ENCODE data around the gene WIPF3. TPM values are rescaled to one million over a fixed set of nuclear protein-coding genes. Genes with fewer than 3 reads are reported as not detected.

WIPF3 gene
- total and polyA plus RNA-seq, 10 of the 15 experiments (the other 5 are each of a cell fraction or from before 2014, with no cell fraction given), result 0.03 to 0.05 TPM; not detected in 8

DNA sequence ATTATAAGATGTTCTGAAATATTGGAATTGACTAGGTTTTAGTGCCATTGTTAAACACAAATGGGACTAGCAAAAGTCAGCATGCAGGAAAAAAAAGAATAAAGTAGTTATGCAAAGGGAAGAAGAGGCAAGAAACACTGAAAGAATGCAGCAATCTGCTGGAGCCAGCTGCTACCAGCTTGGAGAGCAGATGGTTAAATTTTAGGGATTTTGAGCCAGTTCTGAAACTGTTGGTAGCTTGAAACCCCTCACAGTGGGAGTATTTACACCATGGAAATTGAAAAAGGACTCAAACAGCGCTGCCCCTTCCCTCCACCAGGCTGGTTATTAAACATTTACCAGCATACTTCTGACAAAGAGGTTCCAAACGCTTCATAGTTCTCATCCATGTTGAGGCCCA, 142.3 kb downstream of the WIPF3 start:
- RAD21 ChIA-PET (ENCODE audit: unreplicated experiment), result interaction anchor here (1.5 kb wide), 1 partner anchor 113 kb away, joined by 3 read pairs; no protein-coding TSS in a partner anchor
- no peaks in the 10 kb centered on the region for H4K20me1 ChIP-seq (ENCODE audit: control insufficient read depth, insufficient read depth)
- no peak for FAIRE-seq
- POLR2A ChIA-PET, result no interaction called here
- no peak overlapping the region for H3K9ac ChIP-seq (ENCODE audit: control insufficient read depth, insufficient read depth, low read length)
- no peak overlapping the region for H3K4me3 ChIP-seq
- TF ChIP-seq ATF3 (IDR thresholded peaks at IDR 0.05; ENCODE audit: borderline replicate concordance, extremely low read depth, low read depth, low read length) (no peak), HCFC1 (IDR thresholded peaks at IDR 0.05; ENCODE audit: low read length) (no peak), MTA2 (IDR thresholded peaks at IDR 0.05; ENCODE audit: low read depth) (no peak), USF2 (IDR thresholded peaks at IDR 0.05; ENCODE audit: borderline replicate concordance, low read depth, low read length) (no peak), SMARCA5 (IDR thresholded peaks at IDR 0.05) (no peak), EZH2 (IDR thresholded peaks at IDR 0.05; ENCODE audit: borderline replicate concordance, control insufficient read depth, low read depth, low read length) (no peak), NBN (IDR thresholded peaks at IDR 0.05) (no peak)
- H3K36me3 ChIP-seq (ENCODE audit: control insufficient read depth in 2 of 2, insufficient read depth in 2 of 2, low read length in 1 of 2), result peaks cover 17 to 40% of the 10 kb centered on the region in 2 experiments
- no peak for ATAC-seq
- no peak overlapping the region for H3K27ac ChIP-seq (ENCODE audit: control insufficient read depth, insufficient read depth)
- H3K9me3 ChIP-seq (replicated peaks; ENCODE audit: control insufficient read depth, insufficient read depth, low read length), result peaks cover 4% of the 10 kb centered on the region; the same call in 1 of the 3 replicates
- H2AFZ ChIP-seq (ENCODE audit: control insufficient read depth, low read depth, low read length), result no peak overlapping the region
- H3K4me1 ChIP-seq (ENCODE audit: control insufficient read depth, insufficient read depth, low read length), result no peaks in the 10 kb centered on the region
- H3K4me2 ChIP-seq (ENCODE audit: control insufficient read depth, insufficient read depth), result no peak overlapping the region
- CTCF ChIA-PET, result interaction anchor here (0.6 kb wide), 1 partner anchor 26 kb away, joined by 3 read pairs; no protein-coding TSS in a partner anchor
- in situ Hi-C loops (cut with MboI) (no loop called here), intact Hi-C loops (cut with micrococcal nuclease; ENCODE audit: unreplicated experiment) (no loop called here)
- H3K27me3 ChIP-seq (replicated peaks in 1 of 2; ENCODE audit: control insufficient read depth in 2 of 2, insufficient read depth in 2 of 2, low read length in 1 of 2), result no peaks in the 10 kb centered on the region
- BruUV-seq (replicated peaks), result no TSS peak
- H3K79me2 ChIP-seq (ENCODE audit: control insufficient read depth, insufficient read depth, low read length), result no peaks in the 10 kb centered on the region
- DNase-seq (ENCODE audit: low read depth, low spot score), result no peak
- WGBS (ENCODE audit: insufficient coverage, insufficient replicate concordance, low lambda C conversion rate, missing lambda C conversion rate), result 95% methylated on average over 2 of the region's 2 CpGs
- SMC1A ChIA-PET (ENCODE audit: uncharacterized antibody, unreplicated experiment), result no interaction called here

Data from GM12878 (cell line).